ENCODE results near the gene MYH14.

- no peak for TF ChIP-seq CTCF (conservative IDR thresholded peaks at IDR 0.05; ENCODE audit: low read depth, low read length)
- no peak for TF ChIP-seq EZH2 (IDR thresholded peaks at IDR 0.05; ENCODE audit: borderline replicate concordance, low read depth, low read length, poor library complexity, severe bottlenecking)
These were observed 12.2 kb upstream of the MYH14 start for GRCh38 chr19:50191216-50191615.

Measured in A673 (cell line).